GM23338 (cell line): ENCODE measurements around the gene CBFA2T3. TPM values are rescaled to one million over a fixed set of nuclear protein-coding genes. Genes with fewer than 3 reads are reported as not detected.

ENCODE experiments used
- ATAC-seq: fragments of 200-7000 bp; cut with Tn5 transposase; 3 replicates; pipeline ENCODE4 v1.9.1; 2020
- DNase-seq: peaks from one replicate; pipeline ENCODE4 v3.0.0-alpha.2; 2015; ENCODE audit warnings: low spot score
- H2AFZ ChIP-seq: fragments of 200-600 bp; sonication (generic); 2 replicates; pipeline ENCODE4 v1.8.0; 2016; ENCODE audit warnings: antibody characterized with exemption, mild to moderate bottlenecking, moderate library complexity
- H3F3A ChIP-seq: fragments of 200-600 bp; sonication (generic); replicated peaks from 2 replicates; pipeline ENCODE4 v1.8.0; 2017; ENCODE audit warnings: antibody characterized with exemption, mixed run types, low read depth
- H3K27ac ChIP-seq: fragments of 200-600 bp; sonication (generic); 2 replicates; pipeline ENCODE4 v1.6.1; 2016; ENCODE audit warnings: low read depth
- H3K27me3 ChIP-seq: fragments of 200-600 bp; sonication (generic); 2 replicates; pipeline ENCODE4 v1.8.0; 2016; ENCODE audit warnings: mild to moderate bottlenecking, mixed run types, moderate library complexity; ENCODE audit not compliant: insufficient read depth
- H3K36me3 ChIP-seq: fragments of 200-600 bp; sonication (generic); 2 replicates; pipeline ENCODE4 v1.8.0; 2016; ENCODE audit warnings: mild to moderate bottlenecking; ENCODE audit not compliant: insufficient read depth
- H3K4me1 ChIP-seq: fragments of 200-600 bp; sonication (generic); 2 replicates; pipeline ENCODE4 v1.8.0; 2016; ENCODE audit warnings: mild to moderate bottlenecking, moderate library complexity; ENCODE audit not compliant: insufficient read depth
- H3K4me2 ChIP-seq: fragments of 200-600 bp; sonication (generic); 2 replicates; pipeline ENCODE4 v1.7.1; 2017; ENCODE audit warnings: mixed run types
- H3K4me3 ChIP-seq: fragments of 200-600 bp; sonication (generic); 2 replicates; pipeline ENCODE4 v1.6.1; 2016; ENCODE audit warnings: mixed run types
- H3K79me2 ChIP-seq: fragments of 200-600 bp; sonication (generic); replicated peaks from 2 replicates; pipeline ENCODE4 v1.8.0; 2017; ENCODE audit warnings: mild to moderate bottlenecking; ENCODE audit not compliant: insufficient read depth
- H3K9me2 ChIP-seq: fragments of 200-600 bp; sonication (generic); 2 replicates; pipeline ENCODE4 v1.8.0; 2017; ENCODE audit not compliant: insufficient read depth
- H4K20me1 ChIP-seq: fragments of 200-600 bp; sonication (generic); replicated peaks from 2 replicates; pipeline ENCODE4 v1.8.0; 2017; ENCODE audit warnings: mild to moderate bottlenecking; ENCODE audit not compliant: insufficient read depth
- H3K27ac Mint-ChIP-seq: 2 replicates; pipeline ENCODE4 v1.8.0; 2020; ENCODE audit warnings: inconsistent platforms, mild to moderate bottlenecking, moderate library complexity, mixed read lengths
- H3K27me3 Mint-ChIP-seq: 3 replicates; pipeline ENCODE4 v1.8.0; 2022; ENCODE audit warnings: low read depth, mild to moderate bottlenecking, moderate library complexity, mixed read lengths, inconsistent platforms; ENCODE audit not compliant: insufficient read depth, poor library complexity
- H3K36me3 Mint-ChIP-seq: 3 replicates; pipeline ENCODE4 v1.8.0; 2021; ENCODE audit warnings: low read depth, mild to moderate bottlenecking, inconsistent platforms, moderate library complexity, mixed read lengths
- H3K4me1 Mint-ChIP-seq: 3 replicates; pipeline ENCODE4 v1.8.0; 2020; ENCODE audit warnings: mild to moderate bottlenecking, inconsistent platforms, mixed read lengths
- H3K4me3 Mint-ChIP-seq: 3 replicates; pipeline ENCODE4 v1.8.0; 2021; ENCODE audit warnings: moderate library complexity, mild to moderate bottlenecking, inconsistent platforms, mixed read lengths
- H3K9me3 Mint-ChIP-seq: 3 replicates; pipeline ENCODE4 v1.8.0; 2020; ENCODE audit warnings: moderate library complexity, mild to moderate bottlenecking, inconsistent platforms, mixed read lengths
- CREB1 ChIP-seq: fragments of 250-450 bp; sonication (Bioruptor Pico); IDR thresholded peaks from 2 replicates; pipeline ENCODE4 v1.5.0; 2020; ENCODE audit warnings: low read depth, mild to moderate bottlenecking, moderate library complexity
- CTCF ChIP-seq, 2 experiments: fragments of 200-600 bp in 1 of 2; sonication (generic) in 1 of 2; conservative IDR thresholded peaks; 2 replicates each; pipeline versions ENCODE4 v1.5.1 to v1.6.1; 2016 to 2017; ENCODE audit warnings: antibody characterized with exemption in 2 of 2, low read depth in 2 of 2, mild to moderate bottlenecking in 2 of 2, moderate library complexity in 1 of 2
- ETS1 ChIP-seq: IDR thresholded peaks from 2 replicates; pipeline ENCODE4 v1.6.1; 2016; ENCODE audit warnings: antibody characterized with exemption
- EZH2 ChIP-seq: fragments of 200-600 bp; sonication (generic); IDR thresholded peaks from one replicate; pipeline ENCODE4 v1.8.0; 2017; ENCODE audit warnings: antibody characterized with exemption, mild to moderate bottlenecking, low read depth; ENCODE audit not compliant: unreplicated experiment
- EZH2phosphoT487 ChIP-seq: fragments of 200-600 bp; sonication (generic); IDR thresholded peaks from one replicate; pipeline ENCODE4 v1.8.1; 2018; ENCODE audit warnings: antibody characterized with exemption; ENCODE audit not compliant: unreplicated experiment
- JUNB ChIP-seq: IDR thresholded peaks from one replicate; pipeline ENCODE4 v1.6.1; 2016; ENCODE audit warnings: antibody characterized with exemption; ENCODE audit not compliant: unreplicated experiment
- NANOG ChIP-seq: IDR thresholded peaks from 2 replicates; pipeline ENCODE4 v1.6.1; 2016; ENCODE audit warnings: antibody characterized with exemption, borderline replicate concordance
- POLR2AphosphoS5 ChIP-seq: IDR thresholded peaks from 2 replicates; pipeline ENCODE4 v1.6.1; 2016; ENCODE audit warnings: antibody characterized with exemption, low read depth
- REST ChIP-seq: IDR thresholded peaks from one replicate; pipeline ENCODE4 v1.6.1; 2018; ENCODE audit warnings: antibody characterized with exemption; ENCODE audit not compliant: unreplicated experiment
- STAT1 ChIP-seq: IDR thresholded peaks from one replicate; pipeline ENCODE4 v1.6.1; 2016; ENCODE audit warnings: antibody characterized with exemption; ENCODE audit not compliant: unreplicated experiment
- ZNF114 ChIP-seq: fragments of 250-450 bp; sonication (Bioruptor Pico); IDR thresholded peaks from 2 replicates; pipeline ENCODE4 v1.5.0; 2020; ENCODE audit warnings: mild to moderate bottlenecking, moderate library complexity
- ZNF331 ChIP-seq: fragments of 250-450 bp; sonication (Bioruptor Pico); IDR thresholded peaks from 2 replicates; pipeline ENCODE4 v1.5.0; 2020; ENCODE audit warnings: low read depth, mild to moderate bottlenecking, moderate library complexity
- ZNF462 ChIP-seq: fragments of 250-450 bp; sonication (Bioruptor Pico); IDR thresholded peaks from 2 replicates; pipeline ENCODE4 v1.5.0; 2020; ENCODE audit warnings: mild to moderate bottlenecking, moderate library complexity
- polyA plus RNA-seq: library from polyadenylated mRNA; unstranded; fragments of >200 nt; fragmentation: Nextera tagmentation; extraction: Ambion mirVana; gene quantifications from 2 replicates; pipeline ENCODE4 v1.2.1, GENCODE V29; 2016
- total RNA-seq: library from RNA; depleted of rRNA; stranded (reverse); fragments of >200 nt; shearing (Covaris generic); gene quantifications from 2 replicates; pipeline ENCODE4 v1.2.3, GENCODE V29; 2014

CBFA2T3 gene
- total and polyA plus RNA-seq, 2 experiments from 2014 or later = 0.87 to 1.5 TPM

GRCh38 chr16:88974080-88974915, 2.7 kb downstream of the CBFA2T3 start:
- Mint-ChIP-seq H3K9me3 (peaks cover 2% of the 10 kb centered on the region; the same call in 1 of the 3 replicates), H3K27me3 (peaks cover 11% of the 10 kb centered on the region), H3K27ac (no peak overlapping the region), H3K4me3 (no peak overlapping the region), H3K36me3 (no peaks in the 10 kb centered on the region), H3K4me1 (no peaks in the 10 kb centered on the region)
- no peaks in the 10 kb centered on the region for H3K79me2 ChIP-seq
- no peak overlapping the region for H3K4me2 ChIP-seq
- H3K4me3 ChIP-seq = no peak overlapping the region
- no peak overlapping the region for H2AFZ ChIP-seq
- ATAC-seq = no peak
- H4K20me1 ChIP-seq = no peaks in the 10 kb centered on the region
- no peaks in the 10 kb centered on the region for H3F3A ChIP-seq
- no peaks in the 10 kb centered on the region for H3K27me3 ChIP-seq
- no peak overlapping the region for H3K27ac ChIP-seq
- DNase-seq = no peak
- no peaks in the 10 kb centered on the region for H3K36me3 ChIP-seq
- TF ChIP-seq CTCF (conservative IDR thresholded peaks at IDR 0.05; ENCODE audit: low read depth in 2 of 2) (no peak), CREB1 (CRISPR knock-in tag) (no peak), NANOG (no peak), POLR2AphosphoS5 (no peak), EZH2 (no peak), JUNB (no peak), ZNF462 (CRISPR knock-in tag) (no peak), STAT1 (no peak), ZNF331 (no peak), REST (no peak), EZH2phosphoT487 (no peak), ETS1 (no peak), ZNF114 (CRISPR knock-in tag) (no peak)
- no peaks in the 10 kb centered on the region for H3K4me1 ChIP-seq
- H3K9me2 ChIP-seq = no peaks in the 10 kb centered on the region
